Tibial nerve (tissue), 3 donors: ENCODE measurements around the gene NDST1.

Experiments
- CTCF ChIP-seq, 5 experiments: fragments of 200-600 bp in 3 of 5; fragments of 450-650 bp in 2 of 5; sonication (generic) in 3 of 5; IDR thresholded peaks; one replicate each; pipeline ENCODE4 v1.5.1; 2016 to 2019; ENCODE audit warnings: antibody characterized with exemption in 5 of 5, mild to moderate bottlenecking in 3 of 5, moderate library complexity in 2 of 5
- POLR2A ChIP-seq, 2 donors: fragments of 450-650 bp; IDR thresholded peaks; one replicate each; pipeline ENCODE4 v1.6.1; 2017; ENCODE audit warnings: antibody characterized with exemption in 2 of 2, mild to moderate bottlenecking in 2 of 2, moderate library complexity in 2 of 2

DNA sequence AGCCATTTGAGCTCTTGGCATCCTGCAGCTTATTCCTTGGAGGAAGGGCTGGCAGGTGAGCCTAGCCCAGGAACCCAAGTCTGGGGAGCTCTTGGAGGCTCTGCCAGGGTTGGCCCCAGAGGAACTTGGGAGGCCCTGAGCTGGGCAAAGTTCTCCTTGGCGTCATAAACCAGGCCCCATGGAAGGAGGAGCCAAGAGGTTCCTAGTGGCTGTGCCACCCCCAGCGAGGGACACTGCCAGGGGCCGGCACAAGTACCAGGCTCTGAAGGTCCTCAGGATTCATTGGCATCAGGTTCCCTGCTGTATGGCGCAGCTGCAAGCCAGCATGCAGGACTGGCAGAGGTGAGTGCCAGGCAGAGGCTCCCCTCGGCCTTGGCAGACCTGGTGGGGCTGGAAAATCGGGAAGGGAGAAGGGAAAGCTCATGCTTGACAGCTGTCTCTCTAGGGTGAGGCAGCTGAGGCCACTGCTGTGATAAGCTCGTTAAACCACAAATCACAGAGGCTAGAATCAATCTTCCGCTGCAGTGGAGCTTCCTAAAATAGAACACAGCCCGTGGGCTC lies 77.9 kb downstream of the NDST1 start:
- TF ChIP-seq CTCF (IDR thresholded peaks at IDR 0.05) (no peak), POLR2A (IDR thresholded peaks at IDR 0.05) (no peak)
